Measurements from ENCODE around the gene PID1.
"Not testable (repeated sequence)": the region's sequence is repeated elsewhere in the genome, so short reads cannot be mapped to it uniquely, and the experiment has no call there.

The PID1 gene

DNA sequence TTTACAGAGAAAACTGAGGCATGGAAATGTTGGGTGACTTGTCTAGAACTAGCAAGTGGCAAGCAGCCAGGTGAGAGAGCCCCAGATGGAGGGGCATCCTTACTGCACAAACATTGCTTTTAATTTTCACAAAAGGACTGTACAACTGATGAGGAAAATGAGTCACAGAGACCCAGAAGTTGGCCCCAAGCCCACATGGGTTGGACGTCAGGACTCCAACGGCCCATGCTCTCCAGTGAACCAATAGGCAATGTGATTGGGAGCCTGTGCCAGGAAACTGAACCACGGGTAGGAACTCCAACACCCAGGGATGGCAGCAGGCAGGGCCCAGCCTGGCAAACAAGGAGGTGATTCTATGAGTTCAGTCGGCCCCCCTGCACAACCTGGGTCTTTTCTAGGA, 50.8 kb downstream of the PID1 start:
- Mint-ChIP-seq H3K27ac (no peak overlapping the region), H3K36me3 (ENCODE audit: low read depth) (no peaks in the 10 kb centered on the region), H3K4me3 (no peak overlapping the region), H3K9me3 (peaks cover 5% of the 10 kb centered on the region), H3K27me3 (ENCODE audit: low read depth) (no peaks in the 10 kb centered on the region), H3K4me1 (ENCODE audit: low read depth) (no peaks in the 10 kb centered on the region)
- no peak for DNase-seq (ENCODE audit: low spot score)

DNA sequence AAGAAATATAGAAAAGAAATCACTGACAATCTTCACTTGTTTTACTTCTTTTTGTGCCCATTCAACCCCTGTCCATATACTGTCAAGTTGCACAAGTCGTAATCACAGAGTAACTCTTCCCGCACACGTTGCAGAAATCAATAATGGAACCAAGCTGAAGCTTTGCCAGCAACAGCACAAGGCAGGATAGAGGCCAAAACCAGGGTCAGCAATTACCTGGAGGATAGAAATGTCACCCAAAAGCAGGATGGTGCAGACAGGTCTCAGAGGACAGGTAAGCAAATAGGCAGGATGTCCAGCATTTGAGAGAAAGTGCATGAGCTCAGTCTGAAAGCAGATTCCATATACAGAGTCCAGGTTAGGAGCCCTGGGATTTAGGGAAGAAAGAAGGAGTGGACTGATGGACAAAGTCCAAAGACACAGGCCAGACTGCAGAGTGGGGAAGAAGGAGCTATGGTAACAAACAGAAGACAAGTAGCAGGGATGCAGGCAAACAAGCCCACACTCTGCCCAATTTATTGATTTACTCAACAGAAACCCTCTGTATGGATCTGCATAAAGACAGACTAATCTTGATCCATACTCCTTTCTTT, 52.7 kb downstream of the PID1 start:
- no peak for DNase-seq (ENCODE audit: low spot score)
- H3K4me3 Mint-ChIP-seq, result no peak overlapping the region
- H3K4me1 Mint-ChIP-seq (ENCODE audit: low read depth), result no peaks in the 10 kb centered on the region
- no peaks in the 10 kb centered on the region for H3K27me3 Mint-ChIP-seq (ENCODE audit: low read depth)
- no peaks in the 10 kb centered on the region for H3K36me3 Mint-ChIP-seq (ENCODE audit: low read depth)
- H3K27ac Mint-ChIP-seq, result no peak overlapping the region
- H3K9me3 Mint-ChIP-seq, result peaks cover 5% of the 10 kb centered on the region

DNA sequence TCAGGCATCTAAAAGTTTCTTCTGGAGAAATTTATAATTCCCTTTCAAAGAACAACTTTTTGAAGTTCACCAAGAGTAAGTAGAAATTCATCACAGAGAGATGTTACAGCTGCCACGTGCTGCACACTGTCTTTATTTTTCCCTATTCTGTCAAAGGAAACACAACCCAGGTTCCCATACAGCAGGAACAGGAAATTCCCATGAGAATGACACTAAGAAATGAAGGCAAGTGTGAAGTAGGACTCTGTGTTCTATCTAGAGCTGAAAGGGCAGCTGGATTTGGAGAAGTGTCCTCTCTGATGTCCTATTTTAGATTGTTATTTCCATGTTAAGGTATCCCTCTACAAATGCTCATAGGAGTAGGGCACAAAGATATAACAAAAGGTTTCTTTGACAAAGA, 58.8 kb downstream of the PID1 start:
- peaks cover 4% of the 10 kb centered on the region for H3K9me3 Mint-ChIP-seq
- no peaks in the 10 kb centered on the region for H3K27me3 Mint-ChIP-seq (ENCODE audit: low read depth)
- no peak overlapping the region for H3K4me3 Mint-ChIP-seq
- H3K27ac Mint-ChIP-seq, result no peak overlapping the region
- DNase-seq (ENCODE audit: low spot score), result no peak
- no peaks in the 10 kb centered on the region for H3K36me3 Mint-ChIP-seq (ENCODE audit: low read depth)
- H3K4me1 Mint-ChIP-seq (ENCODE audit: low read depth), result no peaks in the 10 kb centered on the region

DNA sequence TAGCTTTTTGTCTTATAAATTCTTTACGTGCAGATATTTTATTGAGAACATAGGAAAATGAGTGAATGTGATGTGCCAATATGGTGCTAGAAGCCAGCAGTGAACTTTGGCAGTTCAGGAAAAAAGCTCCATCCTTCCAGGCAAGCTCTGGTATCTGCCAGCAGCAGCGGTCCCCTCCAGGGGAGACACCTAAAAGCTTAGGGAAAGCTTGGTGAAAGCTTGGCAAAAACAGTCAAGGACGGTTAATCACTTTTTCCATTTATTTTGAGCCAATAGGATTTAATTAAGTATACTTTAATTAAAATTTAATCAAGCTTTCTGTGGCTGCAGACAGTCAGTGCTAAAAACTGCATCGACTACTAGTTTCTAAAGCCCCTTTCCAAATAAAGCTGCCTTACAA, 60.4 kb downstream of the PID1 start:
- Mint-ChIP-seq H3K27me3 (ENCODE audit: low read depth) (no peaks in the 10 kb centered on the region), H3K9me3 (peaks cover 4% of the 10 kb centered on the region), H3K4me3 (no peak overlapping the region), H3K27ac (no peak overlapping the region), H3K4me1 (ENCODE audit: low read depth) (no peaks in the 10 kb centered on the region), H3K36me3 (ENCODE audit: low read depth) (no peaks in the 10 kb centered on the region)
- no peak for DNase-seq (ENCODE audit: low spot score)

DNA sequence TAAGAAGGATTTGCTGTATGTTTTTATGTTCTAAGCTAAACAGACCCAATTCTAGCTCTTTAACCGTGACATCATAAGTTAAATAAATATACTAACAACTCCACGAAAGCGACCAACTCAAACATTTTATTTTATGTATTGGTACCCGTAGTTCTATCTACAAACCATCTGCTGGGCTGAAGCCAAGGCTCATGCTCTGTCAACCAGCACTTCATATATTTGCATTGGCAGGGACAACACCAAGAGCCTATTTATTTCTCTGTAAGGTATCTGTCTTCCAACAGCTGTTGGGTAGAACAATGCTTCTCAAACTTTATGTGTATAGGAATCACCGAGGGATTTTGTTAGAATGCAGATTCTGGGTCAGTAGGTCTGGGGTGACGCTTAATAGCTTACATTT, 64.5 kb downstream of the PID1 start:
- no peak overlapping the region for H3K4me3 Mint-ChIP-seq
- no peak for DNase-seq (ENCODE audit: low spot score)
- H3K27ac Mint-ChIP-seq, result no peak overlapping the region
- peaks cover 4% of the 10 kb centered on the region for H3K9me3 Mint-ChIP-seq
- no peaks in the 10 kb centered on the region for H3K36me3 Mint-ChIP-seq (ENCODE audit: low read depth)
- H3K27me3 Mint-ChIP-seq (ENCODE audit: low read depth), result no peaks in the 10 kb centered on the region
- H3K4me1 Mint-ChIP-seq (ENCODE audit: low read depth), result no peaks in the 10 kb centered on the region

GRCh38 chr2:229205704-229206103, 65.4 kb downstream of the PID1 start:
- Mint-ChIP-seq H3K4me1 (ENCODE audit: low read depth) (no peaks in the 10 kb centered on the region), H3K27me3 (ENCODE audit: low read depth) (no peaks in the 10 kb centered on the region), H3K9me3 (peaks cover 4% of the 10 kb centered on the region), H3K4me3 (no peak overlapping the region), H3K27ac (no peak overlapping the region), H3K36me3 (ENCODE audit: low read depth) (no peaks in the 10 kb centered on the region)
- DNase-seq (ENCODE audit: low spot score), result no peak

- no peaks in the 10 kb centered on the region for H3K27me3 Mint-ChIP-seq (ENCODE audit: low read depth)
- no peak overlapping the region for H3K27ac Mint-ChIP-seq
- H3K9me3 Mint-ChIP-seq, result no peaks in the 10 kb centered on the region
- H3K4me3 Mint-ChIP-seq, result no peak overlapping the region
- no peaks in the 10 kb centered on the region for H3K36me3 Mint-ChIP-seq (ENCODE audit: low read depth)
- H3K4me1 Mint-ChIP-seq (ENCODE audit: low read depth), result no peaks in the 10 kb centered on the region
- DNase-seq (ENCODE audit: low spot score), result no peak
Observed at GRCh38 chr2:229202646-229203045, 68.4 kb downstream of the PID1 start.

- no peak overlapping the region for H3K4me3 Mint-ChIP-seq
- no peaks in the 10 kb centered on the region for H3K36me3 Mint-ChIP-seq (ENCODE audit: low read depth)
- H3K27me3 Mint-ChIP-seq (ENCODE audit: low read depth), result no peaks in the 10 kb centered on the region
- no peaks in the 10 kb centered on the region for H3K9me3 Mint-ChIP-seq
- DNase-seq (ENCODE audit: low spot score), result no peak
- H3K27ac Mint-ChIP-seq, result no peak overlapping the region
- no peaks in the 10 kb centered on the region for H3K4me1 Mint-ChIP-seq (ENCODE audit: low read depth)
Observed at GRCh38 chr2:229201521-229201920, 69.6 kb downstream of the PID1 start.

- Mint-ChIP-seq H3K9me3 (no peaks in the 10 kb centered on the region), H3K27me3 (ENCODE audit: low read depth) (no peaks in the 10 kb centered on the region), H3K4me3 (no peak overlapping the region), H3K27ac (no peak overlapping the region), H3K36me3 (ENCODE audit: low read depth) (no peaks in the 10 kb centered on the region), H3K4me1 (ENCODE audit: low read depth) (no peaks in the 10 kb centered on the region)
- no peak for DNase-seq (ENCODE audit: low spot score)
Observed at GRCh38 chr2:229199267-229199666, 71.8 kb downstream of the PID1 start.

- no peaks in the 10 kb centered on the region for H3K4me1 Mint-ChIP-seq (ENCODE audit: low read depth)
- H3K27ac Mint-ChIP-seq, result no peak overlapping the region
Observed at GRCh38 chr2:229196448-229196847, 74.6 kb downstream of the PID1 start.

DNA sequence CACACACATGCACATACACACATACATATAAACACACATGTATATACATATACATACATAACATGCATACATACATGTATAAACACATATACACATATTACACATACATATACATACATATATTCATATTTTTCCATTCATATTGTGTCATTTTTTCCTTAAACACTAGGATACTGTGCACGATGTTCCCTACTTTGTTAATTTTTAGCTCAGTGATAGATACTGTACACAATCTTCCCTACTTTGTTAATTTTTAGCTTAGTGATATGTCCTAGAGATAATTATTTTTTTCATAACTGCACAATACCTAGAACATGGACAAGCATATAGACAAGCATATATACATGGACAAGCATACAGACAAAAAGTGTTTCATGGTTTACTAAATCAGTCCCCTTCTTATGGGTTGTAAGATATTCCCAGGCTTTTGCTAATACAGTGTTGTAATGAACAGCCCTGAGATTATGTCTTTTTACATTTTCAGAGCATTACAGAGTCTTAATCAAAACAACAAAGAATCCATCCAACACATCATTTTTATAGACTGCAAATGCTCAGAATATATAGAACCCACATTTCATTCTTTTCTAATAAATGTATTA, 75.6 kb downstream of the PID1 start:
- Mint-ChIP-seq H3K9me3 (peaks cover 4% of the 10 kb centered on the region), H3K4me1 (ENCODE audit: low read depth) (no peaks in the 10 kb centered on the region), H3K36me3 (ENCODE audit: low read depth) (no peaks in the 10 kb centered on the region), H3K27ac (no peak overlapping the region), H3K4me3 (no peak overlapping the region), H3K27me3 (ENCODE audit: low read depth) (no peaks in the 10 kb centered on the region)
- DNase-seq (ENCODE audit: low spot score), result no peak

More at GRCh38 chr2:229196448-229196847, 74.6 kb downstream of the PID1 start:
- Mint-ChIP-seq H3K4me3 (no peak overlapping the region), H3K9me3 (no peaks in the 10 kb centered on the region), H3K27me3 (ENCODE audit: low read depth) (no peaks in the 10 kb centered on the region), H3K36me3 (ENCODE audit: low read depth) (no peaks in the 10 kb centered on the region)
- DNase-seq (ENCODE audit: low spot score), result no peak

- Mint-ChIP-seq H3K9me3 (peaks cover 9% of the 10 kb centered on the region), H3K4me3 (no peak overlapping the region), H3K36me3 (ENCODE audit: low read depth) (no peaks in the 10 kb centered on the region)
Observed at GRCh38 chr2:229193281-229193680, 77.8 kb downstream of the PID1 start.

DNA sequence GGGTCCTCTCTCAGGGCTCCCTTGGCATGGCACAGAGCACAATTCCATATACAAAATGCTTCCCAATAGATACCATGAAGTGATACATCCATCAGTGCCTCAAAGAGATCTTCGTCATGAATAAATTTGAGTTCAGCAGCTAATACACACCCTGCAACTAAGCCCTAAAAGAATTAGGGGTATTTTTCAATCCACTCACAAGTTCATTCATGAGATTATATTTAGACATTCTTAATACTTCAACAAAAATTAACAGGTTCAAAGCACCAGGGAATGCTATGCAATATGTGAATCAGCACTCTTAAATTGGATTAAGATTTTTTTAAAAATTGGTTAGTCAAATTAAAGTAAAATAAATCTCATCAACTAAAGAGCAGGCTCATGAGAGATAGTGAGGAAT, 79.7 kb downstream of the PID1 start:
- Mint-ChIP-seq H3K9me3 (peaks cover 24% of the 10 kb centered on the region), H3K4me3 (no peak overlapping the region), H3K27me3 (ENCODE audit: low read depth) (no peaks in the 10 kb centered on the region), H3K4me1 (ENCODE audit: low read depth) (no peaks in the 10 kb centered on the region), H3K27ac (no peak overlapping the region), H3K36me3 (ENCODE audit: low read depth) (no peaks in the 10 kb centered on the region)
- DNase-seq (ENCODE audit: low spot score), result no peak

More at GRCh38 chr2:229193281-229193680, 77.8 kb downstream of the PID1 start:
- H3K27me3 Mint-ChIP-seq (ENCODE audit: low read depth), result no peaks in the 10 kb centered on the region
- H3K27ac Mint-ChIP-seq, result no peak overlapping the region
- DNase-seq (ENCODE audit: low spot score), result no peak
- no peaks in the 10 kb centered on the region for H3K4me1 Mint-ChIP-seq (ENCODE audit: low read depth)

- peaks cover 33% of the 10 kb centered on the region for H3K9me3 Mint-ChIP-seq
Observed at GRCh38 chr2:229187123-229187522, 84.0 kb downstream of the PID1 start.

DNA sequence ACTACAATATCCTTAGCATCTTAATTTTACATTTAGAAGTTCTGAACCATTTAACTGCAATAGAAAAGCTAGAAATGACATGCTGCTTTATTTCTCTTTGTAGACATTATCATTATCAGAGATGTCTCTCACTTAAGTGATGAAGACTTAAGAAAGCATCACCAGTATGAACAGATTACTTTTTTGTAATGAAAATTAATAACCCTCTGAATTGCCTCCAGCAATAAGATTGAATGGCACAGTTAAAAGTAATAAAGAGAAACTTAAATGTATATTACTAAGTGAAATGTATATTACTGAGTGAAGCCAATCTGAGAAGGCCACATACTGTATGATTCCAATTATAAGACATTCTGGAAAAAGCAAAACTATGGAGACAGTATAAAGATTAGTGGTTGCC, 89.4 kb downstream of the PID1 start:
- no peaks in the 10 kb centered on the region for H3K27me3 Mint-ChIP-seq (ENCODE audit: low read depth)
- H3K36me3 Mint-ChIP-seq (ENCODE audit: low read depth), result no peaks in the 10 kb centered on the region
- no peak overlapping the region for H3K27ac Mint-ChIP-seq
- no peaks in the 10 kb centered on the region for H3K4me1 Mint-ChIP-seq (ENCODE audit: low read depth)
- peaks cover 20% of the 10 kb centered on the region for H3K9me3 Mint-ChIP-seq
- DNase-seq (ENCODE audit: low spot score), result no peak
- H3K4me3 Mint-ChIP-seq, result no peak overlapping the region

More at GRCh38 chr2:229187123-229187522, 84.0 kb downstream of the PID1 start:
- not testable (repeated sequence) for H3K4me3 Mint-ChIP-seq; H3K27me3 Mint-ChIP-seq (ENCODE audit: low read depth); H3K27ac Mint-ChIP-seq; H3K36me3 Mint-ChIP-seq (ENCODE audit: low read depth); DNase-seq (ENCODE audit: low spot score); H3K4me1 Mint-ChIP-seq (ENCODE audit: low read depth)
